GM12891 (cell line): ENCODE measurements around the gene PTCHD4.

ENCODE experiments used
- POLR2A ChIP-seq: IDR thresholded peaks from 2 replicates; pipeline ENCODE4 v1.6.1; 2011; ENCODE audit warnings: low read depth, low read length, control low read depth
- SPI1 ChIP-seq: IDR thresholded peaks from 2 replicates; pipeline ENCODE4 v1.6.1; 2011; ENCODE audit warnings: low read depth, low read length, control low read depth

- no peak for TF ChIP-seq POLR2A
- no peak for TF ChIP-seq SPI1
These were observed 2.1 kb upstream of the PTCHD4 start for GRCh38 chr6:48113130-48113529.
